Testis (tissue), 3 donors: ENCODE measurements around the gene CRADD. TPM values are rescaled to one million over a fixed set of nuclear protein-coding genes. Genes with fewer than 3 reads are reported as not detected.

Experiments
- DNase-seq: peaks from one replicate; pipeline ENCODE4 v3.0.0-alpha.2; 2019
- H3K27ac ChIP-seq, 2 donors: fragments of 200-600 bp; sonication (generic); one replicate each; pipeline ENCODE4 v1.5.1; 2019
- H3K27me3 ChIP-seq: fragments of 200-600 bp; sonication (generic); one replicate; pipeline ENCODE4 v1.5.1; 2019
- H3K36me3 ChIP-seq: fragments of 200-600 bp; sonication (generic); one replicate; pipeline ENCODE4 v1.5.1; 2017; ENCODE audit warnings: low read depth; ENCODE audit errors: missing control alignments
- H3K4me1 ChIP-seq: fragments of 200-600 bp; sonication (generic); one replicate; pipeline ENCODE4 v1.5.1; 2019
- H3K4me3 ChIP-seq, 2 donors: fragments of 200-600 bp; sonication (generic); one replicate each; pipeline ENCODE4 v1.5.1; 2017 to 2019
- H3K9me3 ChIP-seq: fragments of 200-600 bp; sonication (generic); one replicate; pipeline ENCODE4 v1.5.1; 2017
- CTCF ChIP-seq, 3 experiments: fragments of 450-650 bp in 2 of 3; fragments of 200-600 bp in 1 of 3; sonication (generic) in 1 of 3; IDR thresholded peaks; one replicate each; pipeline ENCODE4 v1.5.1; 2016 to 2019; ENCODE audit warnings: antibody characterized with exemption in 3 of 3, mild to moderate bottlenecking in 2 of 3, moderate library complexity in 1 of 3
- POLR2A ChIP-seq: fragments of 450-650 bp; IDR thresholded peaks from one replicate; pipeline ENCODE4 v1.6.1; 2017; ENCODE audit warnings: antibody characterized with exemption, mild to moderate bottlenecking, moderate library complexity
- WGBS, 2 donors: methylation state at CpG; one replicate each; pipeline ENCODE4 v1.1.5; 2018; 5-methylcytosine and 5-hydroxymethylcytosine counted together
- intact Hi-C: fragments of 100-400 bp; cut with DNase I; formaldehyde crosslinking; loops from one replicate; pipeline ENCODE4 v1.15.1; 2023; ENCODE audit warnings: low total_unique reads
- polyA plus RNA-seq: library from polyadenylated mRNA; stranded (reverse); fragments of 350-450 nt; fragmentation: Illumina TruSeq; extraction: RNeasy Lipid Tissue Mini Kit (QIAGEN cat#74804); gene quantifications from one replicate; pipeline ENCODE4 v1.2.3, GENCODE V29; 2014; ENCODE audit warnings: low read depth, low replicate concordance; ENCODE audit not compliant: insufficient read depth
- total RNA-seq, 2 donors: library from RNA; depleted of rRNA; stranded (reverse); fragments of >200 nt; gene quantifications; one replicate each; pipeline ENCODE4 v1.2.3, GENCODE V29; 2016

CRADD gene
- total and polyA plus RNA-seq, 3 donors from 2014 or later: 43.2 to 53.0 (median 46.0) TPM

GRCh38 chr12:93657071-93657470 lies 20.1 kb upstream of the CRADD start:
- TF ChIP-seq CTCF (IDR thresholded peaks at IDR 0.05) (no peak), POLR2A (no peak)
- H3K4me1 ChIP-seq: no peaks in the 10 kb centered on the region
- 92 to 95% methylated on average over 2 of the region's 2 CpGs for WGBS, 2 donors
- H3K9me3 ChIP-seq: no peaks in the 10 kb centered on the region
- no peaks in the 10 kb centered on the region for H3K36me3 ChIP-seq
- H3K4me3 ChIP-seq: no peak overlapping the region
- no peaks in the 10 kb centered on the region for H3K27me3 ChIP-seq
- intact Hi-C loops: no loop called here
- H3K27ac ChIP-seq: no peak overlapping the region
- no peak for DNase-seq

- H3K27ac ChIP-seq: no peak overlapping the region
- DNase-seq: no peak
- intact Hi-C loops: no loop called here
- WGBS, 2 donors: 51 to 56% methylated on average over 3 of the region's 3 CpGs
- no peaks in the 10 kb centered on the region for H3K9me3 ChIP-seq
- no peaks in the 10 kb centered on the region for H3K4me1 ChIP-seq
- TF ChIP-seq POLR2A: no peak
- no peak for TF ChIP-seq CTCF (IDR thresholded peaks at IDR 0.05)
- H3K4me3 ChIP-seq: no peak overlapping the region
- no peaks in the 10 kb centered on the region for H3K27me3 ChIP-seq
- H3K36me3 ChIP-seq: no peaks in the 10 kb centered on the region
These were observed 16.2 kb upstream of the CRADD start for GRCh38 chr12:93661021-93661420.

- TF ChIP-seq POLR2A (no peak), CTCF (IDR thresholded peaks at IDR 0.05) (no peak)
- no peak overlapping the region for H3K4me3 ChIP-seq
- DNase-seq: peak; percentile 37
- no peak overlapping the region for H3K27ac ChIP-seq
- H3K27me3 ChIP-seq: no peaks in the 10 kb centered on the region
- no peaks in the 10 kb centered on the region for H3K36me3 ChIP-seq
- intact Hi-C loops: no loop called here
- H3K4me1 ChIP-seq: no peaks in the 10 kb centered on the region
- H3K9me3 ChIP-seq: no peaks in the 10 kb centered on the region
- whole genome bisulfite sequencing, 2 donors: 36 to 62% methylated on average over 2 of the region's 2 CpGs
These were observed 14.0 kb upstream of the CRADD start for GRCh38 chr12:93663006-93663728.

GRCh38 chr12:93663729-93664084 lies 13.5 kb upstream of the CRADD start:
- 94 to 96% methylated on average over 4 of the region's 4 CpGs for WGBS, 2 donors
- intact Hi-C loops: no loop called here
- no peaks in the 10 kb centered on the region for H3K27me3 ChIP-seq
- no peak for DNase-seq
- TF ChIP-seq CTCF (IDR thresholded peaks at IDR 0.05): no peak
- no peak for TF ChIP-seq POLR2A
- H3K27ac ChIP-seq: no peak overlapping the region
- no peaks in the 10 kb centered on the region for H3K36me3 ChIP-seq
- no peaks in the 10 kb centered on the region for H3K4me1 ChIP-seq
- no peaks in the 10 kb centered on the region for H3K9me3 ChIP-seq
- no peak overlapping the region for H3K4me3 ChIP-seq

DNA sequence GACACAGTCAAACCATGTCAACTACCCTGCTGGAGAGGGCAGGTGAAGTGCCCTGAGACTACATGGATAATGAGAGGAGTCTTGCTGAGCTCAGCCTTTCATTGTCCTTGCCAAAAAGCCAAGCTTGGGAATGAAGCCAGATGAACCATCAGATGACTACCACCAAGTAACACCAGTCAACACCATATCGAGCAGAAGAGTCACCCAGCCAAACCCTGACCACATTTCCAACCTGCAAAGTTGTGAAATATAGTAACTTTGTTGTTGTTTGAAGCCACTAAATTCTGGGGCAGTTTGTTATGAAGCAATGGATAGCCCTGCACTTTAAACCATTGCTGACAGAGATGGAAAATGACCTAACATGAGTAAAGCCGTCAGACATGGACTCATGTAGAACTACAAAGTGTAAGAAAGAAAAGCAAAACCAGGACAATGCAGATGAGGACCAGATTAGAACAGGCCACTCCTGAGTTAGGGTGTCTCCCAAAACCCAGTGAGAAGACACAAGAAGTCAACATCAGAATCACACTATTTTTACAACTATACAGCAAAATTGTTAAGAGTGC lies 12.5 kb upstream of the CRADD start:
- no peak for DNase-seq
- H3K36me3 ChIP-seq: no peaks in the 10 kb centered on the region
- no peaks in the 10 kb centered on the region for H3K27me3 ChIP-seq
- H3K27ac ChIP-seq: no peak overlapping the region
- intact Hi-C loops: no loop called here
- 82 to 100% methylated on average over 2 of the region's 2 CpGs for WGBS, 2 donors
- no peak overlapping the region for H3K4me3 ChIP-seq
- TF ChIP-seq POLR2A: no peak
- H3K9me3 ChIP-seq: no peaks in the 10 kb centered on the region
- H3K4me1 ChIP-seq: no peaks in the 10 kb centered on the region
